Kidney (tissue), 22 donors: ENCODE measurements around the gene THOC7. TPM values are rescaled to one million over a fixed set of nuclear protein-coding genes. Genes with fewer than 3 reads are reported as not detected.
A peak's percentile ranks its signal among the peaks of the same experiment; 100 is the strongest.

Experiments used
- DNase-seq, 5 donors: peaks; one replicate each; pipeline ENCODE4 v3.0.0-alpha.2; 2013 to 2020
- FAIRE-seq: peaks from 2 replicates; lab custom pipeline; 2012; peaks lifted over from hg19 to GRCh38; lab: Jason Lieb, UNC
- H3K27ac ChIP-seq, 2 donors: one replicate each; pipeline ENCODE4 v1.7.0; 2013; ENCODE audit warnings: low read depth in 2 of 2, low read length in 2 of 2, inconsistent platforms in 1 of 2
- H3K27me3 ChIP-seq: one replicate; pipeline ENCODE4 v1.7.1; 2013; ENCODE audit warnings: low read length, inconsistent platforms; ENCODE audit not compliant: control insufficient read depth, insufficient read depth
- H3K36me3 ChIP-seq, 3 donors: one replicate each; pipeline versions ENCODE4 v1.7.0 to v1.7.1; 2013; ENCODE audit warnings: low read length in 3 of 3, control low read depth in 1 of 3, inconsistent platforms in 1 of 3; ENCODE audit not compliant: insufficient read depth in 3 of 3, control insufficient read depth in 2 of 3
- H3K4me1 ChIP-seq, 3 donors: one replicate each; pipeline versions ENCODE4 v1.7.0 to v1.7.1; 2013; ENCODE audit warnings: low read length in 3 of 3, inconsistent platforms in 1 of 3, low read depth in 1 of 3; ENCODE audit not compliant: control insufficient read depth in 2 of 3, insufficient read depth in 2 of 3
- H3K4me3 ChIP-seq, 3 donors: one replicate each; pipeline versions ENCODE4 v1.7.0 to v1.8.1; 2013; ENCODE audit warnings: low read length in 3 of 3, control low read depth in 1 of 3, inconsistent platforms in 1 of 3
- H3K9ac ChIP-seq, 3 donors: one replicate each; pipeline versions ENCODE4 v1.7.0 to v1.7.1; 2013; ENCODE audit warnings: low read length in 3 of 3, control low read depth in 1 of 3, inconsistent platforms in 1 of 3
- H3K9me3 ChIP-seq, 3 donors: one replicate each; pipeline versions ENCODE4 v1.7.0 to v1.7.1; 2013; ENCODE audit warnings: low read length in 3 of 3, control low read depth in 1 of 3, inconsistent platforms in 1 of 3; ENCODE audit not compliant: control insufficient read depth in 2 of 3, insufficient read depth in 1 of 3
- intact Hi-C: fragments of 100-400 bp; cut with DNase I; formaldehyde crosslinking; loops from one replicate; pipeline ENCODE4 v1.11.1; 2022
- long read RNA-seq, 10 donors: library from polyadenylated mRNA in 1 of 10; unstranded in 1 of 10; transcript quantifications; one replicate each; pipeline ENCODE4 v2.0.0 and lab custom pipeline, GENCODE V29; 2021 to 2026
- polyA plus RNA-seq: library from polyadenylated mRNA; stranded (reverse); fragments of 350-450 nt; fragmentation: Illumina TruSeq; extraction: RNeasy Lipid Tissue Mini Kit (QIAGEN cat#74804); gene quantifications from one replicate; pipeline ENCODE4 v1.2.3, GENCODE V29; 2014; ENCODE audit warnings: low read depth, low replicate concordance; ENCODE audit not compliant: insufficient read depth
- total RNA-seq: library from RNA; stranded (reverse); fragmentation: NEBNext Ultra II Directional; extraction: Animal tissue kit (Norgen Biotek cat#: 25700); gene quantifications from one replicate; pipeline ENCODE4 v1.2.1, GENCODE V29; 2021
- TF ChIP-seq, protein P1 (sequence below): IDR thresholded peaks from 3 replicates; pipeline ENCODE4 v1.5.1; 2012; ENCODE audit warnings: mild to moderate bottlenecking, moderate library complexity, borderline replicate concordance; ENCODE audit not compliant: insufficient read depth; ENCODE audit errors: extremely low read depth
- donor health status: control.
- donor health status: control.
- donor health status: control.
- donor health status: control.
- donor health status: control.
- donor health status: DM: yes; HTN: yes; CAD: no.
- donor health status: Normal renal cell carcinoma (clear cell type).

Gene THOC7
- total RNA-seq (55.2 TPM), polyA plus RNA-seq (99.5 TPM)
- long read RNA-seq, donor 1, transcript THOC7-201 (8 exons, 990 nt): major isoform, 22 of 26 reads
- long read RNA-seq, donor 1, partial matches to known transcripts: 0 of 26 reads
- long read RNA-seq, donor 1, other reads (novel, unspliced or antisense): 0 of 26 reads
- long read RNA-seq, donor 2, transcript THOC7-201 (8 exons, 990 nt): major isoform, 21 of 41 reads
- long read RNA-seq, donor 2, partial matches to known transcripts: 17 of 41 reads
- long read RNA-seq, donor 2, other reads (novel, unspliced or antisense): 0 of 41 reads
- long read RNA-seq, donor 3, transcript THOC7-201 (8 exons, 990 nt): major isoform, 24 of 47 reads
- long read RNA-seq, donor 3, partial matches to known transcripts: 17 of 47 reads
- long read RNA-seq, donor 3, other reads (novel, unspliced or antisense): 0 of 47 reads
- long read RNA-seq, donor 4, transcript THOC7-201 (8 exons, 990 nt): major isoform, 25 of 28 reads
- long read RNA-seq, donor 4, partial matches to known transcripts: 0 of 28 reads
- long read RNA-seq, donor 4, other reads (novel, unspliced or antisense): 0 of 28 reads
- long read RNA-seq, donor 5, partial matches to known transcripts: 0 of 1 reads
- long read RNA-seq, donor 5, other reads (novel, unspliced or antisense): 0 of 1 reads
- long read RNA-seq, donor 6, transcript THOC7-201 (8 exons, 990 nt): major isoform, 34 of 76 reads
- long read RNA-seq, donor 6, partial matches to known transcripts: 34 of 76 reads
- long read RNA-seq, donor 6, other reads (novel, unspliced or antisense): 0 of 76 reads
- long read RNA-seq, donor 7, transcript THOC7-201 (8 exons, 990 nt): major isoform, 20 of 23 reads
- long read RNA-seq, donor 7, partial matches to known transcripts: 2 of 23 reads
- long read RNA-seq, donor 7, other reads (novel, unspliced or antisense): 0 of 23 reads
- long read RNA-seq, donor 8, transcript THOC7-201 (8 exons, 990 nt): major isoform, 21 of 35 reads
- long read RNA-seq, donor 8, partial matches to known transcripts: 12 of 35 reads
- long read RNA-seq, donor 8, other reads (novel, unspliced or antisense): 0 of 35 reads
- long read RNA-seq, donor 9, transcript THOC7-201 (8 exons, 990 nt): major isoform, 10 of 11 reads
- long read RNA-seq, donor 9, partial matches to known transcripts: 0 of 11 reads
- long read RNA-seq, donor 9, other reads (novel, unspliced or antisense): 0 of 11 reads
- long read RNA-seq, donor 10, transcript THOC7-201 (8 exons, 990 nt): major isoform, 22 of 53 reads
- long read RNA-seq, donor 10, partial matches to known transcripts: 29 of 53 reads
- long read RNA-seq, donor 10, other reads (novel, unspliced or antisense): 0 of 53 reads

DNA sequence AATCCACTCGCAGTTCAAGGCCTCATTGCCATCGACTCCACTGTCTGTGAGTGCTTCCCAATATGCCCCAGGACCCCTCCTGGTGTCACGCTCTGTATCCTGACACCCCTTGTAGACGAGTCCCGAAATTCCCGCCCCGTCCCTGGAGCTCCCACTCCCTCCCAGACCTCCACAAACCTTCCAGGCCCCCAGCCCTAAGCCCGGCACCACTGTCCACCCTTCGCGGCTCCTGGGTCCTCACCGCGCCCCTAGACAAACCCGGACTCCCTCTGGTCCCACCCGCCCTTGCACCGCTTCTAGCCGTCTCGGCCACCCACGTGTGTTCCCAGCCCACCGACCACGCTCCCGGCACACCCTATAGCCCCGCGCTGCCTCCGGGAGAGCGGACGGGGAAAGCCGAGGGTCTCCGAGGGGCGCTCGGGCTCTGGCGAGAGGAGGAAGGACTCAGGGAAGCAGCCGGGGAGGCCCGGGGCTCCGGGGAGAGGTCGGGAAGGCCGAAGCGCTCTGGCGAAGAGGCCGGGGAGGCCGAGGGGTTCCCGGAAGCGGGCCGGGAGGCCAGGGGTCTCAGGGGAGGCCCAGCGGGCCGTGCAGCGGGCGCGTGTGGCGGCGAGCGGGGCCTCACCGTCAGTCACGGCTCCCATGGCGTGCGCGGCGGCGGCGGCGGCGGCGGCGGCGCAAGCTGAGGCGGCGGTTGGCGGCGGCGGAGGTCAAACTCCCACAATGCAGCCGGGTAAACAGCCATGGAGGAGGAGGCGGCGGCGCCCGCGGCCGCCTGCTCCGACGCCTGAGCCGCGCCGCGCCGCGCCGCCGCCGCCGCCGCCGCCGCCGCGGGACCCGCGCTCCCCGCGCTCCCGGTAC, at the start of gene THOC7, which contains the start of gene ATXN7:
Gene THOC7, minus strand, starts transcription at position 656 of the 858 bp plus-strand sequence. Its CDS starts 15 bp downstream, at position 641.
Gene ATXN7, plus strand, starts transcription at position 718 of the 858 bp plus-strand sequence. CDS start 48,732 bp downstream, outside the sequence.
- TF ChIP-seq, protein P1, sequence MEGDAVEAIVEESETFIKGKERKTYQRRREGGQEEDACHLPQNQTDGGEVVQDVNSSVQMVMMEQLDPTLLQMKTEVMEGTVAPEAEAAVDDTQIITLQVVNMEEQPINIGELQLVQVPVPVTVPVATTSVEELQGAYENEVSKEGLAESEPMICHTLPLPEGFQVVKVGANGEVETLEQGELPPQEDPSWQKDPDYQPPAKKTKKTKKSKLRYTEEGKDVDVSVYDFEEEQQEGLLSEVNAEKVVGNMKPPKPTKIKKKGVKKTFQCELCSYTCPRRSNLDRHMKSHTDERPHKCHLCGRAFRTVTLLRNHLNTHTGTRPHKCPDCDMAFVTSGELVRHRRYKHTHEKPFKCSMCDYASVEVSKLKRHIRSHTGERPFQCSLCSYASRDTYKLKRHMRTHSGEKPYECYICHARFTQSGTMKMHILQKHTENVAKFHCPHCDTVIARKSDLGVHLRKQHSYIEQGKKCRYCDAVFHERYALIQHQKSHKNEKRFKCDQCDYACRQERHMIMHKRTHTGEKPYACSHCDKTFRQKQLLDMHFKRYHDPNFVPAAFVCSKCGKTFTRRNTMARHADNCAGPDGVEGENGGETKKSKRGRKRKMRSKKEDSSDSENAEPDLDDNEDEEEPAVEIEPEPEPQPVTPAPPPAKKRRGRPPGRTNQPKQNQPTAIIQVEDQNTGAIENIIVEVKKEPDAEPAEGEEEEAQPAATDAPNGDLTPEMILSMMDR: no peak
- H3K36me3 ChIP-seq: no peaks in the 10 kb centered on the region
- H3K4me3 ChIP-seq: peak within 1 kb of the TSS; percentile 74 to 82 (median 80)
- H3K9me3 ChIP-seq: no peaks in the 10 kb centered on the region
- H3K4me1 ChIP-seq: peaks cover 0 to 8% (median 2%) of the 10 kb centered on the region in 3 donors
- DNase-seq (peak; percentile 72 to 90 (median 78)), FAIRE-seq (no peak)
- no peaks in the 10 kb centered on the region for H3K27me3 ChIP-seq
- intact Hi-C loops: no loop called here
- H3K27ac ChIP-seq: peak within 1 kb of the TSS; percentile 74 to 79
- H3K9ac ChIP-seq: peak within 1 kb of the TSS; percentile 66 to 75 (median 67)

- intact Hi-C loops: no loop called here
- Histone ChIP-seq H3K9ac (peak overlapping the region; percentile 37 to 79 (median 42)), H3K27ac (peak overlapping the region; percentile 79 to 90), H3K4me1 (peaks cover 0 to 7% (median 0%) of the 10 kb centered on the region in 3 donors), H3K27me3 (no peaks in the 10 kb centered on the region), H3K4me3 (peak overlapping the region; percentile 68 to 73 (median 70)), H3K36me3 (peaks cover 3 to 15% (median 3%) of the 10 kb centered on the region in 3 donors), H3K9me3 (no peaks in the 10 kb centered on the region)
- FAIRE-seq (no peak), DNase-seq (peak; percentile 71 to 87 (median 72))
- TF ChIP-seq, protein P1: no peak
Observed at GRCh38 chr3:63912768-63913588, 49.4 kb upstream of the THOC7 start.
